Stimulated activated naive CD4-positive, alpha-beta T cell (primary cell): Measurements from ENCODE around the gene TLR9.
A peak's percentile ranks its signal among the peaks of the same experiment; 100 is the strongest.

ENCODE experiments used
- DNase-seq, 6 experiments: peaks; one replicate each; lab custom pipeline; 2025; lab: John Stamatoyannopoulos, UW

Gene TLR9

GRCh38 chr3:52232279-52233107 lies 7.0 kb upstream of the TLR9 start:
- peak in 2 of 6 experiments; percentile 42 to 51 for DNase-seq

- peak; percentile 67 to 91 (median 88) for DNase-seq
These were observed 6.2 kb upstream of the TLR9 start for GRCh38 chr3:52231502-52232278.

DNA sequence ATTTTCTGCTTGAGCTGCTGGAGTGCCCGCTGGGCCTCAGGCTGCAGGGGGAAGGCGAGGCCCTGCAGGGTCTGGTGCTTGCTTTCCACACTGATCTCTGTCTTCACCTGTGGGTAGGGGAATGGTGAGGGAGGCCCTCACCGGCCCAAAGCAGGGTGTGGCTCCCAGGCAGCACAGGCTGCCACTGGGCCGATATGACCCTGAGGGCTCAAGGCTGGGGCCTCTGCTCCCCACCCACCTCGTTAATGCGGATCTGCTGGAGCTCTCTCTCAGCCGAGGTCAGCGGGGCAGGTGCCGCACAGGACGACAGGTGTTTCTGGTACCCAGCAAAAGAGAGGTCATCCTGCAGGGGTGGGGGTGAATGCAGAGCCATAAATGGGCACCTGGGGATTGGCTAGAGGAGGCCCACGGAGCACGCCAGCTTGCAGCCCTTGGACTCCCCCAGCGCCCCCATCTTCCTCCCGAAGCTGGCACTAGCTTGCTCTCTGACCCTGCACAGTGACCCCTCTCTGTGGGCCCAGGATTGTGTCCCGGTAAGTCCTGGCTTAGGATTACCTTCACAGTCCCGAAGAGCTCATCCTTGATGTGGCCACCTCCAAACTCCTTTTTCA lies 5.5 kb upstream of the TLR9 start:
- DNase-seq = no peak

DNA sequence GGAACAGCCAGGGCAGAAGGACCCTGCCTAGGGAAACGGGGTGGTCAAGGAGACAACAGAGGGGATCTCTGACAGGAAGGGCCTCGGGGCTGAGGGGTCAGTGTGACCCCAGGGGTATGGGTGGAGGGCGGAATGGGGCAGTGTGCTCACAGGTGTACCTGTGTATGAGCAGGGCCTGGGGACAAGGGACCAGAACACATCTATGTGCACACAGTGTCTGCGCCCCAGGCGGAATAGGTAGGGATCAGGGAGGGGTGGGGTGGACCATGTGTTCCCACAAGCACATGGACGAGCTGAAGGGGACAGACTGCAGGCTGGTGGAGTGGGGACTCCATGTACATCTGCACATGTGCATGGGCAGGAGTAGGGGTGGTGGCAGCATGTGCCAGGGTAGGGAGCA lies 5.0 kb upstream of the TLR9 start:
- DNase-seq = no peak

GRCh38 chr3:52229656-52230055 lies 4.2 kb upstream of the TLR9 start:
- DNase-seq = no peak

DNA sequence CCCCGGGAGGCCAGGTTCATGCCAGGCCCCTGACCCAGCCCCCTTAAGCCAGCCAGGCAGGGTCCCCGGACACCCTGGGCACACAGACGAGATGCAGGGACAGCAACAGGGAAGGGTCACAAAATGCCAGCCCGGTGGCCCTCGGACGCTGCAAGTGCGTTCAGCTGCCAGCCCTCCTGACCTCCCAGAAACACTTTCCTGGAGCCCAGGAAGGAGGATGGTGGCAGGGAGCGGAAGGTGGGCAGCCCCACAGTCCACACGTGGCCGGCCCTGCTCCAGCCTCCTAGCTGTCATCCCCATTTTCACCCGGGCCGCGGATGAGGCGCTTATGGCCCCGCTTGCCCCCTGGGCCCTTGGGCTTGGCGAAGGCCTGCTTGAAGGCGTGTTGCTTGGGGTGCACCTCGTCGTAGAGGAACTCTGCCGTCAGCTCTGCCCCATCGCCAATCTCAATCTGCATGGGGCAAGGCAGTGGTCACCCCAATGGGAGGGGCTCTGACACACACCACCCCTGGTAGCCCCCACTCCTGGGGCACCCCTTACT lies 3.4 kb upstream of the TLR9 start:
- DNase-seq = no peak

GRCh38 chr3:52228266-52228665 lies 2.8 kb upstream of the TLR9 start:
- no peak for DNase-seq

- DNase-seq = no peak
These were observed 2.3 kb upstream of the TLR9 start for GRCh38 chr3:52227766-52228165.

- no peak for DNase-seq
These were observed 1.7 kb upstream of the TLR9 start for GRCh38 chr3:52227117-52227516.

DNA sequence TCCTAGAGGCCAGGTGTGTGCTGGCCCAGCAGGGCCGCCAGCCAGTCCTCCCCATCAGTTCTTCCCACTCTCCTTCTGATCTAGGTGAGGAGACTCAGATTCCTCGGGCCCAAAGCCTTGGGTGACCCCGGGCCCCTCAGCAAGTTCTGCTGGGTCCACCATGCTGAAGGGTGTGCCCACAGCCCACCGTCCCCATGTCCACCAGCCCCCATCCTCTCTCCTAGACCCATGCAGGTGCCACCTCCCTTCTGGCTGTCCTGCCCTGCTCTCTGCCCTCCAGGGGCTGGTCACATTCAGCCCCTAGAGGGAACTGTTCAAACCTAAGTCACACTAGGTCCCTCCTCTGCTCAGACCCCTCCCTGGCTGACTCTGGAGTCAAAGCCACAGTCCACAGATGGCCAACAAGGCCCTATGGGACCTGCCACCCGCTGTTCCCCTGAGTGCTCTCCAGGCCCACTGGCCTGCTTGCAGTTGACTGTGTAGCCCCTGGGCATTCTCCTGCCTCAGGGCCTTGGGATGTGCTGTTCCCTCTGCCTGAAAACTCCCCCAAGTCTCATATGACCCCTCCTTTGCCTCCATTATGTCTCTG lies 878 bp upstream of the TLR9 start:
- no peak for DNase-seq

DNA sequence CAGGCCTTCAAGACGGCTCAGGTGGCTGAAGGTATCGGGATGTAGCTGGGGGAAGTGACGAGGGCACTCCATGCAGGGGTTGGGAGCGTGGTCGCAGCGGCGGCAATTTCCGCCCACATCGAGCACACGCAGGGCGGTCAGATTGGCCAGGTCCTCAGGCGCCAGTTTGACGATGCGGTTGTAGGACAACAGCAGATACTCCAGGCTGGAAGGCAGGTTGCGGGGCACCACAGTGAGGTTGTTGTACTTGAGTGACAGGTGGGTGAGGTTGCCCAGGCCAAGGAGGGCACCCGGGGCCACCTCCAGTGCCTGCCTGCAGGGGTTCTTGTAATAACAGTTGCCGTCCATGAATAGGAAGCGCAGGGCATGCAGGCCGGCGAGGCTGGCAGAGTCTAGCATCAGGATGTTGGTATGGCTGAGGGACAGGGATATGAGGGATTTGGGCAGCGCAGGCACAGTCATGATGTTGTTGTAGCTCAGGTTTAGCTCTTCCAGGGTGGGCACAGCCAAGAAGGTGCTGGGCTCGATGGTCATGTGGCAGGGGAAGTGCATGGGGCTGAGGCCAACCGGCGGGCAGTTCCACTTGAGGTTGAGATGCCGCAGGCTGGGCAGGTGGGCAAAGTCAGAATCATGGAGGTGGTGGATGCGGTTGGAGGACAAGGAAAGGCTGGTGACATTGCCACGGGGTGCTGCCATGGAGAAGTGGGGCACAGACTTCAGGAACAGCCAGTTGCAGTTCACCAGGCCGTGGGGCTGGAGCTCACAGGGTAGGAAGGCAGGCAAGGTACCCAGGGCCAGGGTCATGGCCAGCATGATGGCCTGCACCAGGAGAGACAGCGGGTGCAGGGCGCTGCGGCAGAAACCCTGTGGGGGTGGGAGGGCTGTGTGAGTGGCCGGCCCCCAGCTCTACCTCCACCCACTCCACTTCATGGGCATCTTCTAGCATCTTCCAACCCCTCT lies 1.7 kb downstream of the TLR9 start:
- no peak for DNase-seq

GRCh38 chr3:52222319-52223221 lies 2.9 kb downstream of the TLR9 start:
- DNase-seq = no peak

DNA sequence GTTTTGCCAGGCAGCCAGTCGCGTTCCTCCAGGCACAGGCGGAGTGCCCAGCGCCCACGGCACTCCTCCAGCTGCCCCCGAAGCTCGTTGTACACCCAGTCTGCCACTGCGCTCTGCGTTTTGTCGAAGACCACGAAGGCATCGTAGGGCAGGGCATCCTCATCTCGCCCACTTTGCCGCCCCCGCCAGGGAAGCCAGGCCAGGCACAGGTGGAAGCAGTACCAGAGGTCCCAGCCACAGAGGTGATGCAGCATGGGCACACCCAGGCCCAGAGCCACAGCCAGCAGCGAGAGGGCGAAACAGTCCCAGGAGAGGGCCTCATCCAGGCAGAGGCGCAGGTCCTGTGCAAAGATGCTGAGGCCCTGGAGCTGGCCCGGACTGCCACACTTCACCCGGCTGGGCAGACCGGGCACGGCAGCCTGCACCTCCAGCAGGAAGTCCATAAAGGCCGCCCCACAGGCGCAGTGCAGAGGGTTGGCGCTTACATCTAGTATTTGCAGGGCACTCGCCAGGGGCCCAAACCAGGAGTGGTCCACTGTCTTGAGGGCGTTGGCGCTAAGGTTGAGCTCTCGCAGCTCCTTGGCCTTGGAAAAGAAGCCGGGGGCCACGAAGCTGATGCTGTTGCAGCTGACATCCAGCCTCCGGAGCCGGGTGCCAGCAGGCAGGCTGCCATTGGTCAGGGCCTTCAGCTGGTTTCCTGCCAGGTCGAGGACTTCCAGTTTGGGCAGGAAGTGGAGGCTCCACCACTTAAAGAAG lies 3.7 kb downstream of the TLR9 start:
- peak; percentile 30 to 78 (median 62) for DNase-seq

- no peak for DNase-seq
These were observed 4.3 kb downstream of the TLR9 start for GRCh38 chr3:52221141-52221562.

GRCh38 chr3:52220380-52221026 lies 4.9 kb downstream of the TLR9 start:
- peak; percentile 69 to 91 (median 80) for DNase-seq

- no peak for DNase-seq
These were observed 6.4 kb downstream of the TLR9 start for GRCh38 chr3:52218937-52219650.

- DNase-seq = no peak
These were observed 7.0 kb downstream of the TLR9 start for GRCh38 chr3:52218454-52218853.

- DNase-seq = no peak
These were observed 7.4 kb downstream of the TLR9 start for GRCh38 chr3:52218026-52218425.
